GM19239 (cell line): Measurements from ENCODE around the gene LTK.

Source experiments
- DNase-seq: peaks from one replicate; pipeline ENCODE4 v3.0.0; 2011; ENCODE audit warnings: low spot score; ENCODE audit not compliant: insufficient read length
- FAIRE-seq: peaks from 2 replicates; lab custom pipeline; 2011; peaks lifted over from hg19 to GRCh38; lab: Jason Lieb, UNC

Gene LTK

DNA sequence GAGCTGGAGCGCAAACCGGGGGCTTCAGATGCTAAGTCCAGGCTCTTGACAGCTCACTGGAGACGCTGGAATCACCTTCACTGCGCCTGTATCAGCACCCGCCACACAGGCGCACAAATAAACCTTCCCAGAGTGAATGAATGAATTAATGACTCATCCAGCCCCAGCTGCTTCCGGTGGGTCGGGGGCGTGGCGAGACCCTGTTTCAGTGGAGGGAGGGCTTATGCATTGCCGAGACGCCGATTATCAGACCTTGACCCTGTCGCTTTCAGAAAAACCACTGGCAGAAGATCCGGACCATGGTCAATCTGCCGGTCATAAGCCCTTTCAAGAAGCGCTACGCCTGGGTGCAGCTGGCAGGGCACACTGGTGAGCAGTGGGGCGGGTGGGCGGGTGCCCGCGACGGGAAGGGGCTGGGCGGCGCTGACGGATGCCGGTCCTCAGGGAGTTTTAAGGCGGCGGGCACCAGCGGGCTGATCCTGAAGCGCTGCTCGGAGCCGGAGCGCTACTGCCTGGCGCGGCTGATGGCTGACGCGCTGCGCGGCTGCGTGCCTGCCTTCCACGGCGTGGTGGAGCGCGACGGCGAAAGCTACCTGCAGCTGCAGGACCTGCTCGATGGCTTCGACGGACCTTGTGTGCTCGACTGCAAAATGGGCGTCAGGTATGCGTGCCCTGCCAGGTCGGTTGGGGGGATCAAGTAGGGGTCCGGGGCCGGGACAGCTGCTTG is 12.3 kb downstream of the LTK start:
- FAIRE-seq: peak; percentile 79

DNA sequence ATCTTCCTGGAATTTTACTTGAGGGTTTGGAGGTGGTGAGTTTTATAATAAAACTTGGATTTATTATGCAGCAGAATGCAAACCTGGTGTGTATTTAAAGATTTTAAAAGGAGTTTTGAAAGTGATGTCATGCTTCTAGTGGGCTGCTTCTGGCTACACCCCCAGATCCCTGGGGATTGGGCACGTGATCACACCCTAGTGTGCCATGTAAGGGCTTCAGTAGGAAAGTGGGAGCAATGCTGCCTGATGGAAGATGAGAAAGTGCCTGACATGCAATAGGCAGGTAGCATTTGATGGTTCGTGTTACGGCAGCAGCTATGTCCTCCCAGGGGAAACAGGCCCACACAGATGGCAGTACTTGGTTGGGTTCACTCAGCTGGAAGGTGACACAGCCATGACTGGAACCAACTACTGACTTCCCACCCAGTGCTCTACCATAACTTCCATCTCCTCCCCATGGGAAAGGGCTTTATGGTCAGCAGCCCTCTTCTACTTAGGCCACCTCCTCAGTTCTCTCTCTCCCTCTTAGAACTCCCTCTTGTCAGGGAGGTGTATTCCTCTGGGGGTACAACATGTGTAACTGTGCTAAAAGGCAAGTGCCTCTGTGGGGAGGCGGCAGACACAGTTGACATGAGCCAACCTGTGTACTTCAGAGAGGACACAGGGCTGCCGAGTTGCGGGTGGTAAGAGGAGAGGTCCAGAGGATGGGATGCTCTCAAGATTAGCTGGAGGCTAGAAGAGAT is 14.3 kb downstream of the LTK start:
- FAIRE-seq (no peak), DNase-seq (no peak)

More for the DNA sequence above, 12.3 kb downstream of the LTK start:
- DNase-seq: no peak

- DNase-seq (no peak), FAIRE-seq (no peak)
These were observed 15.0 kb downstream of the LTK start for GRCh38 chr15:41498657-41499056.

DNA sequence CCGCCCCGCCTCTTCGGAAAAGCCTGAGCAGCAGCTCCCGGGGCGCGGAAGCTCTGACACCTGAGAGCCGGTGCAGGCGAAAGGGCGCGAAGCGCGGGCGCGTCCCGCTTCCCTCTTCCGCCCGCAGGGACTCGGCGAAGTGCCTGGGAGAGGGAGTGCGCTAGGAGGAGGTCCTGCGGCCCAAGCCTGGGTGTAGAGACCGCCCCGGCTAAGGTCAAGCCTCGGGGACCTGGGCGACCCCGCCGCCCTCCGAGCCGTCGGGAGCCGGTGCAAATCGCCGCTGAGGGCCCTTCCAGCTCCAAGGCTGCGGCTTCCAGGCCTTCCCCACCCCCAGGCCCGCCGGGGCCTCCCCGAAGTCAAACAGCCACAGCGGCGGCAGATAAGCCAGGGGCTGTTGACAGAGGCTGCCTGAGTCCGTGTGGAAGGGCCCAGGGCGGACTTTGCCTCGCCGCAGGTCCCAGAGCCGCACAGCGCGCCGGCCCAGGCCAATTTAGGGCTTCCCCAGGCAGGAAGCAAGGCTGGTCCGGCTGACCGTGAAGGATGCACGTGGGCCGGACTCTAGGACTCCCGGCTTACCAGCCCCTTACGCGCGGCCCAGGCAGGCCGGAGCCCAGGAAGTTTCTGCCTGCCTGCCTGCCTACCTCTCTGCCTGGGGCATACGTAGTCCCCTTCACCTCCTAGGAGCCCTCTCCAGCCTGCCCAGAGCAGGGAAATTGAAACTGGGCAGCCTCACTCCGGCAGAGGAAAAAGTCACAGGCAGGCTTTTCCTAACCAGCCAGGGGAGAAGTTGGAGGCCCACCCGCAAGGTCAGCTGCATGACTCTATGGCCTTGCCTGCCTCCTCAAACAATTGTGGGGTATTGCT is 17.7 kb downstream of the LTK start:
- DNase-seq: no peak
- FAIRE-seq: no peak

- FAIRE-seq (no peak), DNase-seq (no peak)
These were observed 18.5 kb downstream of the LTK start for GRCh38 chr15:41494922-41495735.

DNA sequence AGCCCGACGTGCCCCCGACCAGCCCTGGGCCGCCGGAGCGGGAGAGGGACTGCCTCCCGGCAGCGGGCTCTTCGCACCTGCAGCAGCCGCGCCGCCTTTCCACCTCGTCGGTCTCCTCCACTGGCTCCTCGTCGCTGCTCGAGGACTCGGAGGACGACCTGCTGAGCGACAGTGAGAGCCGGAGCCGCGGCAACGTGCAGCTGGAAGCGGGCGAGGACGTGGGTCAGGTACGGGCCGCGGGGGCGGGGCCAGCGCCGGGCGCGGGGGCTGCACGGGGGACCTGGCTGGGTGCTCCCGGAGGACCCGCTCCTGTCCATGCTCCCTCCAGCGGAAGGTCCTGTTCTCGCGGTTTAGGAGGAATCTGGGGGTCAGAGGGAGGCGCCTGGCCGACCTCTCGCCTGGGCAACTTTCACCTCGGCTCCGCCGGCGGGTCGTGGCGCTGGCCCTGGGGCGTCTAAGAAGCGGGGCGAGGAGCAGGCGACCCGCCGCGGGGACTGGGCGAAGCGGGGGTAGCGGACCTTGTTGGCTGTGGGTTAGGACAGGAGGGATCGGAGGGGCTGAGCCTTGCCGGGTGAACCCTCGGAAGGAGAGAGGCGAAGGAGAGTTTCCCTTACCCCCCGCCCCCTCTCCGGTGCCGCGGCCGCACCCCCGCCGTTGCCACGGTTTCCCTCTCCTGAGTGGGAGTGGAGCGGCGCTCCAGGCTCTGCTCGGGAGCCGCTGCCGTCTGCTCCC is 19.3 kb downstream of the LTK start:
- FAIRE-seq: no peak
- no peak for DNase-seq

- FAIRE-seq: no peak
- DNase-seq: no peak
These were observed 19.8 kb downstream of the LTK start for GRCh38 chr15:41493902-41494189.

- DNase-seq (peak; percentile 88), FAIRE-seq (no peak)
These were observed 20.3 kb downstream of the LTK start, which contains the start of gene ITPKA for GRCh38 chr15:41493205-41493901. ITPKA (plus strand) TSS chr15:41493874; CDS start chr15:41493928, 54 bp downstream.

DNA sequence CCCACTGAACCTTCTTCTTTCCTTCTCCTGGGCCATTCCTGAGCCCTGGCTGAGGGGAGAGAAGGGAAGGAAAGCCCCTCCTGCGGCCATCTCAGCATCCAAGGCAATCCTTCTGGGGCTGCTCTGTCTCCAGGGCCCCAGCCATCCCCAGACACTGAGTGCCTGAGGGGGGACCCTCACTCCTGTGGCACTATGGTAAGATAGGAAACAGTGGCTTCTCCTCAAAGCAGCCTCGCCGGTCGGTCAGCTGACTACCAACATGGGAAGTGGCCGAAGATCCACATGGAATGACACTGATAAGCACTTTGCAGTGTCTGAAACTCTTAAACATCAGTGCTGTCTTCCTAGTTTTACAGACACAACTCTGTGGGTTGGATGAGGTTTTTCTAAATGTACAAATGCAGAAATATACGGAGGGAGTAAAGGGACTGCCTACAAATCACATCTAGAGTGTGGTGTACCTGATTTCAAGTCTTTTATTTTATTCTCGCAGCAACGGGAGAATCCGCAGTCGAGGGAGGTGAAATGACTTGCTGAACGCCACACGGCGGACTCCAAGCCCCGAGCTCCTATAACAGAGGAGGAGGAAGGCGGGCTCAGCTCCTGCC is 20.9 kb downstream of the LTK start:
- DNase-seq (no peak), FAIRE-seq (peak; percentile 85)

- FAIRE-seq: no peak
These were observed 21.7 kb downstream of the LTK start for GRCh38 chr15:41491889-41492288.

DNA sequence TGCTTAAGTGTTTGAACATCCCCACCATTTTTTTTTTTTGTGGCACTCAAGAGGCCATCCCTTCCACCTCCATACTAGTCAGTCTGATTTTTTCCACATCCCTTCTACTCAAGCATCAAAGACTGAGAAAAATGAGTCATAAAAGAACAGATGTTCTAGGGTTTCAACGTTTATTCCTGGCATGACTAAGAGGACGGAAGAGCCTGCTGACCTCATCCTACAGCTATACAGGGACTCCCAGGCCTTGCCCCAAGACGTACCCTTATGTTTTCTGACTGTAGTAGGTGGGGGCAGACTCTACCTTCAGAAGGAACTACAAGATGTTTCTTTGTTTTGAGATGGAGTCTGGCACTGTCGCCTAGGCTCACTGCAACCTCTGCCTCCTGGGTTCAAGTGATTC is 23.3 kb downstream of the LTK start:
- peak; percentile 55 for FAIRE-seq
- DNase-seq: no peak

More at GRCh38 chr15:41491889-41492288, 21.7 kb downstream of the LTK start:
- DNase-seq: no peak

- DNase-seq (no peak), FAIRE-seq (no peak)
These were observed 24.0 kb downstream of the LTK start for GRCh38 chr15:41489641-41490040.

DNA sequence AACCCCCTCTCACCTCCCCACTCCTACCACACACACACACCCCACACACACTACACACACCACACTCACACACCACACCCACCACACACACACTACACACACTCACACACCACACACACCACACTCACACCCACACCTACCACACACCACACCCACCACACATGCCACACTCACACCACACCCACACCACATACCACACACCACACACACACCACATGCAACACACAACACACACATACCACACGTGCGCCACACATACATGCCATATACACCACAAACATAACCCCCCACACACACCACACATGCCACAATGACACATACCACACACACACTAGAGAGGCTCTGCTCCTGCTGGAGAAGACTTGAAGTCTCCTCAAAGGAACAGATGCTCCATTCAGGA is 25.8 kb downstream of the LTK start:
- DNase-seq (no peak), FAIRE-seq (no peak)

DNA sequence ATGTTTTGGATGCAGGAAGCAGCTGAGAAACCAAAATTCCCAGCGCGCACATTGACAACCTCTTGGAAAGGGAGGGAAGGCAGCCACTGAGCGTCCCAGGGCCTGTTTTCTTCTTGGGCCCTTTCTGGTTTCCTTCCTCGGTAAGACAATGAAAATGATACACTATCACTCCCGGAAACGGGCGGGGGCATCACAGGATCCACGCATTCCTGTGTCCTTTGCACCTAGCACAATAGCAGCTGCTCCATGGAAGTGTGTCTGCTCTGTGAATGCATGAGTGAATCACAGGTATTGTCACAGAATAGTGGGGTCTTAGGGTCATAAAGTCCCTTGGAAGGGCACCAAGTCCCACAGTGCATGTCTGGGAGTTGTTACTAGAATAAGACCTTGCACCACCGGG is 26.2 kb downstream of the LTK start:
- FAIRE-seq (no peak), DNase-seq (no peak)

- DNase-seq: no peak
- FAIRE-seq: no peak
These were observed 27.3 kb downstream of the LTK start for GRCh38 chr15:41486286-41486685.

GRCh38 chr15:41484937-41485625 is 28.5 kb downstream of the LTK start:
- FAIRE-seq: no peak
- no peak for DNase-seq

DNA sequence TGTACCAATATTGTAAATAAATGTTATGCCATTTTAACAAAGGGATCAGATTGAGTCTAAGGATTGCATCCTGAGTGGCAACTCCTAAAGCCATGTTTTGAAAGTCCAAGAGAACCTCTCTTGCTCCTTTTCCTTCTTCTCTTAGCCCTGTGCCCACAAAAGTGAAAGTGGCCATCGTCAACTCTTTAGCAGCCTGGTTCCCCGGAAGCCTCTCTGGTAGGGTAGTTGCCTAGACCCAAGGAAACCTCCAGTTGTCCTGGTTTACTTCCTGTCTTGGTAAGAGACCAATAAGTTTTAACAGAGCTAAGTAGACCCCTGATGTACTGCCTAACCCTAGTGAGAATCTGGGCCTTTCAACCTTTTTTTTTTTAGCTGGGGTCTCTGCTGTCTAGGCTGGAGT is 30.1 kb downstream of the LTK start:
- no peak for DNase-seq

GRCh38 chr15:41483115-41483514 is 30.5 kb downstream of the LTK start:
- DNase-seq: peak; percentile 88
- peak; percentile 98 for FAIRE-seq

More for the DNA sequence above, 30.1 kb downstream of the LTK start:
- FAIRE-seq: no peak
